ENCODE data around the gene ETFA. TPM values are rescaled to one million over a fixed set of nuclear protein-coding genes. Genes with fewer than 3 reads are reported as not detected.

ETFA gene
- total and polyA plus RNA-seq, 10 of the 15 experiments (the other 5 are each of a cell fraction or from before 2014, with no cell fraction given) = 114 to 331 (median 152) TPM

- TF ChIP-seq ELK1 (IDR thresholded peaks at IDR 0.05; ENCODE audit: low read depth, low read length) (no peak), ZBTB4 (CRISPR knock-in tag; IDR thresholded peaks at IDR 0.05) (no peak), RBBP5 (conservative IDR thresholded peaks at IDR 0.05) (no peak), POLR2AphosphoS5 (IDR thresholded peaks at IDR 0.05; ENCODE audit: low read length) (no peak), PML (IDR thresholded peaks at IDR 0.05; ENCODE audit: low read length) (no peak), NKRF (conservative IDR thresholded peaks at IDR 0.05) (no peak), STAT1 (conservative IDR thresholded peaks at IDR 0.05) (no peak), CTCF (IDR thresholded peaks at IDR 0.05 in 2 of 3, conservative IDR thresholded peaks at IDR 0.05 in 1 of 3; ENCODE audit: control insufficient read depth in 2 of 3, extremely low read depth in 1 of 3, insufficient read depth in 1 of 3, low read depth in 3 of 3, low read length in 3 of 3) (no peak), NRF1 (conservative IDR thresholded peaks at IDR 0.05; ENCODE audit: low read depth, low read length) (no peak), PBX3 (IDR thresholded peaks at IDR 0.05; ENCODE audit: insufficient replicate concordance, low read depth, low read length) (no peak), CHD2 (IDR thresholded peaks at IDR 0.05; ENCODE audit: borderline replicate concordance, low read depth, low read length) (no peak), SIX5 (IDR thresholded peaks at IDR 0.05; ENCODE audit: low read depth, low read length, severe bottlenecking) (no peak)
Measured at GRCh38 chr15:76199106-76200082, 111.9 kb downstream of the ETFA start (continued).

Data from GM12878 (cell line).